HG02870 (cell line): ENCODE measurements around the gene OR51E2.

Source experiments
- ATAC-seq: cut with Tn5 transposase; IDR thresholded peaks from one replicate; pipeline ENCODE4 v1.9.1; 2021; ENCODE audit warnings: mild to moderate bottlenecking, moderate library complexity; ENCODE audit not compliant: unreplicated experiment

The OR51E2 gene

GRCh38 chr11:4664786-4665185 lies 32.9 kb downstream of the OR51E2 start:
- no peak for ATAC-seq

GRCh38 chr11:4664183-4664582 lies 33.5 kb downstream of the OR51E2 start:
- ATAC-seq = no peak

- ATAC-seq = no peak
Observed at GRCh38 chr11:4662876-4663275, 34.8 kb downstream of the OR51E2 start.

- ATAC-seq = no peak
Observed at GRCh38 chr11:4658629-4659445, 38.8 kb downstream of the OR51E2 start.

- ATAC-seq = no peak
Observed at GRCh38 chr11:4654635-4655369, 42.9 kb downstream of the OR51E2 start.

GRCh38 chr11:4647766-4648165 lies 49.9 kb downstream of the OR51E2 start:
- no peak for ATAC-seq

- ATAC-seq = no peak
Observed at GRCh38 chr11:4645974-4646373, 51.7 kb downstream of the OR51E2 start.

- ATAC-seq = no peak
Observed at GRCh38 chr11:4644233-4644632, 53.4 kb downstream of the OR51E2 start.

GRCh38 chr11:4643682-4644081 lies 54.0 kb downstream of the OR51E2 start, which contains the start of gene OR51E1:
OR51E1 (plus strand) TSS chr11:4643982; CDS start chr11:4652527, 8,545 bp downstream.
- no peak for ATAC-seq

- no peak for ATAC-seq
Observed at GRCh38 chr11:4643076-4643475, 54.6 kb downstream of the OR51E2 start.

GRCh38 chr11:4642043-4642442 lies 55.6 kb downstream of the OR51E2 start:
- ATAC-seq = no peak

- ATAC-seq = no peak
Observed at GRCh38 chr11:4641501-4641900, 56.2 kb downstream of the OR51E2 start.

- ATAC-seq = no peak
Observed at GRCh38 chr11:4639931-4640330, 57.7 kb downstream of the OR51E2 start.

- ATAC-seq = no peak
Observed at GRCh38 chr11:4637662-4638047, 60.0 kb downstream of the OR51E2 start.

GRCh38 chr11:4636962-4637661 lies 60.5 kb downstream of the OR51E2 start, which contains the start of gene OR51D1:
OR51D1 (plus strand) TSS chr11:4637477; CDS start chr11:4639791, 2,314 bp downstream.
- ATAC-seq = peak; percentile 90

- ATAC-seq = no peak
Observed at GRCh38 chr11:4636136-4636535, 61.5 kb downstream of the OR51E2 start.
